GM13976 (cell line): ENCODE data around the gene TTLL5.
"Not testable (repeated sequence)": the region's sequence is repeated elsewhere in the genome, so short reads cannot be mapped to it uniquely, and the experiment has no call there.

Experiments
- DNase-seq: peaks from one replicate; pipeline ENCODE4 v3.0.0; 2012; ENCODE audit warnings: low spot score
- in situ Hi-C: fragments of 300-500 bp; cut with MboI; formaldehyde crosslinking; loops from one replicate; pipeline ENCODE4 v1.12.0; 2022; ENCODE audit warnings: low sequenced_read_pairs, mixed read lengths, inconsistent platforms; ENCODE audit not compliant: unreplicated experiment
- TF ChIP-seq, protein P1 (sequence below): IDR thresholded peaks from 2 replicates; pipeline ENCODE4 v1.5.1; 2012; ENCODE audit warnings: borderline replicate concordance, mild to moderate bottlenecking; ENCODE audit not compliant: insufficient read depth; ENCODE audit errors: extremely low read depth, missing control alignments, control extremely low read depth

The TTLL5 gene

DNA sequence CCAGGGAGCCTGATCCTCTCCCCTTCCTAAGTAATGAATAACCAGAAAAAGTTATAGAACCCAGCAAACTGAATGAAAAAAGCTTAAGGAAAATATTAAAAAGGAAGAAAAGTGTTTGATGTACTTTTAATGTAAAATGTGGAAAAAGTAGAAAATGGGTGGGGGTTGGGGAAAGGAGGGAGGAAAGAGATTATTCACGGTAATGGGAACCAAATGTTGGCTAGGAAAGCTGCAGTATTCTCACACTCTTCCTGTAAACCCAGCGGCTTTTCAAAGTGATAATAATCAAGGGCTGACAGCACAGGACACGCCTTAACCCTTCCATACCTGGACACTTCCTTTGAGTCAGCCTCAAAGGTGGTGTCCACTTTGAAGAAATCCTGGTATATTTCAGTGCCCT, 181.5 kb downstream of the TTLL5 start:
- no peak for DNase-seq
- in situ Hi-C loops, result no loop called here
- TF ChIP-seq, protein P1, sequence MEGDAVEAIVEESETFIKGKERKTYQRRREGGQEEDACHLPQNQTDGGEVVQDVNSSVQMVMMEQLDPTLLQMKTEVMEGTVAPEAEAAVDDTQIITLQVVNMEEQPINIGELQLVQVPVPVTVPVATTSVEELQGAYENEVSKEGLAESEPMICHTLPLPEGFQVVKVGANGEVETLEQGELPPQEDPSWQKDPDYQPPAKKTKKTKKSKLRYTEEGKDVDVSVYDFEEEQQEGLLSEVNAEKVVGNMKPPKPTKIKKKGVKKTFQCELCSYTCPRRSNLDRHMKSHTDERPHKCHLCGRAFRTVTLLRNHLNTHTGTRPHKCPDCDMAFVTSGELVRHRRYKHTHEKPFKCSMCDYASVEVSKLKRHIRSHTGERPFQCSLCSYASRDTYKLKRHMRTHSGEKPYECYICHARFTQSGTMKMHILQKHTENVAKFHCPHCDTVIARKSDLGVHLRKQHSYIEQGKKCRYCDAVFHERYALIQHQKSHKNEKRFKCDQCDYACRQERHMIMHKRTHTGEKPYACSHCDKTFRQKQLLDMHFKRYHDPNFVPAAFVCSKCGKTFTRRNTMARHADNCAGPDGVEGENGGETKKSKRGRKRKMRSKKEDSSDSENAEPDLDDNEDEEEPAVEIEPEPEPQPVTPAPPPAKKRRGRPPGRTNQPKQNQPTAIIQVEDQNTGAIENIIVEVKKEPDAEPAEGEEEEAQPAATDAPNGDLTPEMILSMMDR, result no peak

DNA sequence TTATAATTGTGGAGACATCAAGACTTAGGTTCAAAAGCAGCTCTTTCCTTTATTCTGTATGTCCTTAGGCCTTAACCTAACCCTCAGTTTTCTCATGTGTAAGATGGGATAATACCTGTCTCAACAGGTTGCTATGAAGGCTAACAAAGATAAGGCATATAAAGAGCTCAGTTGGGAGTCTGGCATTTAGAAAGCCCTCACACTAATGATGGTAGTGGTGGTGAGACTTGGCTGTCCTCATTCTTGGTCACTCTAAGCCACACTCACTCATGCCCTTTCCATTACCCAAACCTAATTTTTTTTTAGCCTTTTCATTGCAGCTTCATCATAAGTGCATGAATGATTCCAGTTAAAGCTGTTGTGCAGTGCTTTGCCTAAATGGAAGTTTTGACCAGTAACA, 183.4 kb downstream of the TTLL5 start:
- TF ChIP-seq, protein P1, result no peak
- DNase-seq, result no peak
- in situ Hi-C loops, result no loop called here

DNA sequence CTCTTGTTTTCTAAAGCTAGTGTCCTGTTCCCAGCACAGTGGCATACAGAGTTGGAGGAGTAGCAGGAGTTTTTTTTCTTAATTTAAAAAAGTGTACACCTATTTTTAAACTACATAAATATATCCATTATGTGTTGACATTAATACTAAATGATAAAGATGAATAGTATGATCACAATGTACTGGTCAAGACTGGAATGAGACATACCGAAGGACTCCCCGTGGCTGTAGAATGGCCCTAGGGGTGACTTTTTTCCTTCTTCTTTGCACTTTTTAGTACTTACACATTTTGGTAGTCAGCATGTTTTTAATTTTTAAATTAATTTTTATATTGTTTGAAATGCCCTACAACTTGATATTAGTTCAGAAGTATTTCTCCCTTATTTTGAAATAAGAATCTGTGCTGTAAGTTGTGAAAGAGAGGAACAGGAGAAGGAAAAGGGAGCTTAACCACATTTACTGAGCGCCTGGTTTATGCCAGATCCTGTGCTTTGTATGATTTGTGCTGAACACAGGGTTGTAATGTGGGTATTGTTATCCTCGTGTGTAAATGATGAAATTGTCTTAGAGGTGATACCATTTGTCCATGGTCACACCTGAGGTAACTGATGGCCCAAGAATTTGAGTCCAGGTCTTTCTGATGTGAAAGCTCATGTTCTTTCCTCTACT, 184.2 kb downstream of the TTLL5 start:
- in situ Hi-C loops, result no loop called here
- DNase-seq, result no peak
- TF ChIP-seq, protein P1, result no peak

DNA sequence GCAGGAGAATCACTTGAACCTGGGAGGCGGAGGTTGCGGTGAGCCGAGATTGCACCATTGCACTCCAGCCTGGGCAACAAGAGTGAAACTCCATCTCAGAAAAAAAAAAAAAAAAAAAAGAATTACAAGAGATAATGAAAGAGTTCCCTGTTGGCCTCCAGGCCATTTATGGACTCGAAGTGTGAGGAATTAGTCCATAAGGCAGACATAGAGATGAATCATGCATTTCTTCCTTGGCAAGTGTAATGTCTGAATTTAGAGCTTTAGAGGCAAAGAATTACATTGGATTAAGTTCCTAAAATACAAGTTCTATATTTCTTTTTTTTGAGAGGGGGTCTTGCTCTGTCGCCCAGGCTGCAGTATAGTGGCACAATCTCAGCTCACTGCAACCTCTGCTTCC, 185.6 kb downstream of the TTLL5 start:
- in situ Hi-C loops, result not testable (repeated sequence)

DNA sequence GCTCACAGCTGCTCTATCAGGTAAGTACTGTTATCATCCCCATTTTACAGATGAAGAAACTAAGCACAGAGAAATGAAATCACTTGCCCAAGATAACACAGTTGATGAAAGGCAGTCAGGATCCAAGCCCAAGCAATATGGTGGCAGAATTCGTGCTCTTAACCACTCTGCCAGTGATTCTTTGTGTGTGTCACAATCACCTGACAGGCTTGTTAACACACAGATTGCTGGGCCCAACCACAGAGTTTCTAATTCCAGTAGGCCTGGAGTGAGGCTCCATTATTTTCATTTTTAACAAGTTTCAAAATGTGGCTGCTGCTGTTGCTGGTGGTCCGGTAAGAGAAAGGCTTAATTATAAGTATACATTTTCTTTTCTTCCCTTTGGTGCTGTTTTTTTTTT, 186.5 kb downstream of the TTLL5 start:
- in situ Hi-C loops, result no loop called here
- TF ChIP-seq, protein P1, result no peak
- no peak for DNase-seq

More for the DNA sequence above, 185.6 kb downstream of the TTLL5 start:
- DNase-seq, result not testable (repeated sequence)

DNA sequence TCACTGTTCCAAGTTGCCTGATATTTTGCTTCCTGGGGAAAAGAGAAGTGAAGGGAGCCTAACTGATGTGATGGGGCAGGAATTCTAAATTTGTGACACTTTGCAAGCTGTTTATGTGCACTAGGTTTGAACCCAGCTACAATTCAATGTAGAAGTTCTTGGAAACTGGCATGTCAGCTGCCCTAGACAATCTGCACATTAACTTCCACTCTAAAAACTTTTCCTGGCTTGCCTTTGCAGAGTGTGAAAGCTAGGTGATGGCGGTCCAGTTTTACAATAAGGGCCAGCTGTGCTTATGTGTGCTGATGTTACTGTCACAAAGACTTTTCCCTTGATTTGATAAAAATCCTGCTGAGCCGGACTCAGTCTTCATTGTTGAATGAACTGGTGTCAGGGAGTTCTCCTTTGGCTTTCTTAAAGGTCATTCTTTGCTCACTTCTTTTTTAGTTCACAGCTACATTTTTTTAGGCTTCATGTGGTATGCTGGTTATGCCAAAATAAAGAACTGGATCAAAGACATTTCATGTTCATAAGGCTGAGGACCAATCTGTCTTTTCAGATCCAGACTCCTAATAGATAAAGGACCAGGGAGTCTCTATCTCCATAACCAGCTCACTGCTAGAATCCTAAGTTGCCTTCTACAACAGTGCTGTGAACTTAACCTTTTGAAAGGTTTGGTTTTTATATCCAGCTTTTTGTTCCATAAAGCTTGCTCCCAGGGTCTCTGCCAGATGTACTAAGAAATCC, 187.3 kb downstream of the TTLL5 start:
- in situ Hi-C loops, result no loop called here

More for the DNA sequence above, 187.3 kb downstream of the TTLL5 start:
- no peak for DNase-seq
- TF ChIP-seq, protein P1, result no peak
